Measurements from ENCODE around the gene GALNT11.
"Not testable (repeated sequence)": the region's sequence is repeated elsewhere in the genome, so short reads cannot be mapped to it uniquely, and the experiment has no call there.

The GALNT11 gene

DNA sequence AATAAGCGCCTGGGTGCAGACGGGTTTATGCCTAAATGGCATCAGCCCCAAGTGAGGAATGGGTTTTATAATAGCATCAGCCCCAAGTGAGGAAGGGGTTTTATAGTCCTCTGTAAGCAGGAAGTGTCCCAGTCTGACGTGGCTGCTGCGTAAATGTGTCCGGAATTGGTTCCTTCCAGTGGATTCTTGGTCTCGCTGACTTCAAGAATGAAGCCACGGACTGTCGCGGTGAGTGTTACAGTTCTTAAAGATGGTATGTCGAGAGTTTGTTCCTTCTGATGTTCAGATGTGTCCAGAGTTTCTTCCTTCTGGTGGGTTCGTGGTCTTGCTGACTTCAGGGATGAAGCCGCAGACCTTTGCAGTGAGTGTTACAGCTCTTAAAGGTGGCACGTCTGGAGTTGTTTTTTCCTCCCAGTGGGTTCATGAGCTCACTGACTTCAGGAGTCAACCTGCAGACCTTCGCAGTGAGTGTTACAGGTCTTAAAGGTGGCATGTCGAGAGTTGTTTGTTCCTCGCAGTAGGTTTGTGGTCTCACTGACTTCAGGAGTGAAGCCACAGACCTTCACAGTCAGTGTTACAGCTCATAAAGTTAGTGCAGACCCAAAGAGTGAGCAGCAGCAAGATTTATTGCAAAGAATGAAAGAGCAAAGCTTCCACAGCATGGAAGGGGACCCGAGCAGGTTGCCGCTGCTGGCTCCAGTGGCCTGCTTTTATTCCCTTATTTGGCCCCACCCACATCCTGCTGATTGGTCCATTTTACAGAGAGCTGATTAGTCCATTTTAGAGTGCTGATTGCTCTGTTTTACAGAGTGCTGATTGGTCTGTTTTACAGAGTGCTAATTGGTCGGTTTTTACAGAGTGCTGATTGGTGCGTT, 2.3 kb downstream of the GALNT11 start:
- not testable (repeated sequence) for DNase-seq

- DNase-seq = peak; percentile 15
These were observed 4.6 kb downstream of the GALNT11 start for GRCh38 chr7:152030059-152030458.

DNA sequence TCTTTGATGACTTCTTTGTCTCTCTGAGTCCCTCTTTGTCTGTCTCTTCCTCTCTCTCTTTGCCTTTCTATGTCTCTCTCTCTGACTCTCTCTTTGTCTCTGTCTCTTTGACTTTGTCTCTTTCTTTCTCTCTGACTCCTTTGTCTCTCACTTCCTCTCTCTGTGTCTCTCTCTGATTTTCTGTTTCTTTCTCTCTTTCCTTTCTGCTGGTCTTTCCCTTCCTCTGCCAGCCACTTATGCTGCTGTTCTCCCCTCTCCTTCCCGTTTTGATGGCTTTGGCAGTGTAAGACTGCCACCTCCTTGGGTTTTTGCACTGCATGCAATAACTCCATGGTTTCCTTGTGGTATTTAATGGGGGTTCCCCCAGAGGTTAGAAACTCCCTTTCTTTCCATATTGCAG, 5.2 kb downstream of the GALNT11 start:
- DNase-seq = not testable (repeated sequence)

DNA sequence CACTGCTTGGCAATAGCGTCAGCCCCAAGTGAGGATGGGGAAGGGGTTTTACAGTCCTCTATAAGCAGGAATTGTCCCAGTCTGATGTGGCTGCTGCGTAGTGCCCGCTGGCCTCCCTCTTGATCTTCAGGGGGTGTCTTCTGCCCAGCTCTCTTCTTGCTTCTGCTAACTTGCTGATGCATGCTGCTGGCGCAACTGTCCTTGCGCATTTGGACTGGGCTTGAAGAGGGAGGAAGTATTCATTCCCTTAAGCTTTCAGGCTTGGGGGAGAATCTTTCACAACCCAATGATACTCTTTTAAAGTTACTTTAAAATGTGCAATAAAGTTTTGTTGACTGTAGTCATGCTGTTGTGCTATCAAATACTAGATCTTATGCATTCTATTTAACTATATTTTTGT, 10.3 kb downstream of the GALNT11 start:
- no peak for DNase-seq

DNA sequence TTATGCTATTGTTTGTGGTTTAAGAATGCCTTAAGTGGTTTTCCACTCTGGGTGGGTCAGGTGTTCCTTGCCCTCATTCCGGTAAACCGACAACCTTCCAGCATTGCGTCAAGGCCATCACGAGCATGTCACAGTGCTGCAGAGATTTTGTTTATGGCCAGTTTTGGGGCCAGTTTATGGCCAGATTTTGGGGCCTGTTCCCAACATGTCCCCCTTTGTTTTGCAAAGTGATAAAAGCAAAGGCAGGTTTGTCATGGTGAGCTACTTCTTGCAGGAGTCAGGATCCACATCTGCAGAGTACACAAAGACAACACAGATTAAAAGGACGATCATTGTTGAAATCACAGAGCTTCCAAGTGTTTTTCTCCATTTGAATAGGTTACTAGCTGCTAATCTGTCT, 12.9 kb downstream of the GALNT11 start:
- DNase-seq = not testable (repeated sequence)

GRCh38 chr7:152043086-152043485, 17.6 kb downstream of the GALNT11 start:
- DNase-seq = not testable (repeated sequence)

DNA sequence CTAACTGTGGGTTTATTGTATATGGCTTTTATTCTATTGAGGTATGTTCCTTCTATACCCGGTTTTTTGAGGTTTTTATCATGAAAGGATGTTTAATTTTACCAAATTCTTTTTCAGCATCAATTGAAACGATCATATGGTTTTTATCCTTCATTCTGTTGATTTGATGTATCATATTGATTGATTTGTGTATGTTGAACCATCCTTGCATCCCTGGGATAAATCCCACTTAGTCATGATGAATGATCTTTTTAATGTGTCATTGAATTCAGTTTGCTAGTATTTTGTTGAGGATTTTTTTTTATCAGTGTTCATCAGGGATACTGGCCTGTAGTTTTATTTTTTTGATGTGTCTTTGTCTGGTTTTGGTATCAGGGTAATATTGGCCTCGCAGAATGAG, 19.4 kb downstream of the GALNT11 start:
- DNase-seq = not testable (repeated sequence)

DNA sequence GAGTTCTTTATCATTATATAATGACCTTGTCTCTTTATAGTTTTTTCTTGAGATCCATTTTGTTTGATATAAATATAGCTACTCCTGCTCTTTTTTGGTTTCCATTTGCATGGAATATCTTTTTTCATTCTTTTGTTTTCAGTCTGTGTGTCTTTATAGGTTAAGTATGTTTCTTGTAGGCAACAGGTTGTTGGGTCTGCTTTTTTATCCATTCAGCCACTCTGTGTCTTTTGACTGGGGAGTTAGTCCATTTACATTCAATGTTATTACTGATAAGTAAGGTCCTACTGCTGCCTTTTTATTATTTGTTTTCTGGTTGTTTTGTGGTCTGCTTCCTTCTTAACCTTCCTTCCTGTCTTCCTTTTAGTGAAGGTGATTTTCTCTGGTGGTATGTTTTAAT, 21.1 kb downstream of the GALNT11 start:
- DNase-seq = no peak

DNA sequence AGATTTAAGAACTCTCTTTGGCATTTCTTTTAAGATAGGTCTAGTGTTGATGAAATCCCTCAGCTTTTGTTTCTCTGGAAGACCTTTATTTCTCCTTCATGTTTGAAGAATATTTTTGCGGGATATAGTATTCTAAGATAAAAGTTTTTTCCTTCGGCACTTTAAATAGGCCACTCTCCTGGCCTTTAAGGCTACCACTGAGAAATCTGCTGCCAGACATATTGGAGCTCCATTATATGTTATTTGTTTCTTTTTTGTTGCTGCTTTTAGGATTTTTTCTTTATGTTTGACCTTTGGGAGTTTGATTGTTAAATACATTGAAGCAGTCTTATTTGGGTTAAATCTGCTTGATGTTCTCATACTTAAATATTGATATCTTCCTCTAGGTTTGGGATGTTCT, 22.6 kb downstream of the GALNT11 start:
- DNase-seq = no peak

DNA sequence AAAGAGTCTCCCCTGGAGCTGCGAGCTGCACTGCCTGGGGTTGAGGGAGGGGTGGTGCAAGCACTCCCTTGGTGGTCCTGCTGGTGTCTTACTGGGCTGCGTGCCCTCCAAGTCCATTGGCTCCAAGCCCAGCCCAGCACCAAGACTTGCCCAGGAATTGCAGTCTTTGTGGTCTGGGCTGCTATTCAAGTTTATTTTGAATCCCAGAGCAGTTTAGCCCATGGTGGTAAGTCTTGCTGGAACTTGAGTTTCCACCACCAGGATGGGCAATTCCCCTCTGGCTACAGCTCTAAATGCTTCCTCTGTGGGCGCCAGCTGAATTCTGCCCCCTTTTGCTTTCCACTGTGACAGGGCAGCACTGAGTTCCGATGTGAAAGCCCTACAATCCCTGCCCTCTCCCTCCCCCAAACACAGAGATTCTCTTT, 25.1 kb downstream of the GALNT11 start:
- peak; percentile 66 for DNase-seq

DNA sequence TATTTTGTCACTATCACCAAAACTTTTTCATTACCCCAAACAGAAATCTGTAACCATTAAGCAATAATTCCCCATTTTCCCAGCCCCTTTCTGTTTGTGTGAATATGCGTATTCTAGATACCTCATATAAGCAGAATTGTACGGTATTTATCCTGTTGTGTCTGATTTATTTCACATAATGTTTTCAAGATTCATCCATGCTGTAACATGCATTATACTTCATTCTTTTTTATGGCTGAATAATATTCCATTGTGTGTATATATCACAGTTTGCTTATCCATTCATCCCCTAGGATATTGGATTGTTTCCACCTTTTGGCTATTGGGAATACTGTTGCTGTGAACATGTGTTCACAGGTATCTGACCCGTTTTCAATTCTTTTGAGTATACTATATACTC, 26.5 kb downstream of the GALNT11 start:
- no peak for DNase-seq

GRCh38 chr7:152052771-152053170, 27.3 kb downstream of the GALNT11 start:
- DNase-seq = no peak

- no peak for DNase-seq
These were observed 29.1 kb downstream of the GALNT11 start for GRCh38 chr7:152054367-152055230.

DNA sequence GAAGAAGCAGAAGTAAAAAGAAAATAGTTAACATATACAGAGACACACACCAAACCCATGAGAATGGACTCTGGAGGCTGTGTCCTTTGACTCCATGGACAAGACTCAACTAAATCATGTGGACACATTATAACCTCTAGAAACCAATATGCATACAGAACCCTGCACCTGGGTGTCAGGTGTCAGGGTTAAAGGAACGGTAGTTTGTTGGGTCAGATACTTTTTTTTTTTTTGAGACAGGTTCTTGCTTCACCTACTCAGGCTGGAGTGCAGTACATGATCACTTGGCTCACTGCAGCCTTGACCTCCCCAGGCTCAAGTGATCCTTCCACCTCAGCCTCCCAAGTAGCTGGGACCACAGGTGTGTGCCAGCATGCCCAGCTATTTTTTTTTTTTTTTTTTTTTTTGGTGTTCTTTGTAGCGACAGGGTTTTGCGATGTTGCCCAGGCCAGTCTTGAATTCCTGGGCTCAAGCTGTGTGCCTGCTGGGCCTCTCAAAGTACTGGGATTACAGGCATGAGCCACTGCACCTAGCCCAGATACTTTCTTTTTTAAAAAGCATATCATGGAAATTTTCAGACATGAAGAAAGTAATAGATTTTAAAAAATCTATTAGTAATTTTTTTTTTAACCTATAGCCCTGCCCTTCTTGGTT, 31.3 kb downstream of the GALNT11 start:
- no peak for DNase-seq

GRCh38 chr7:152059311-152059710, 33.8 kb downstream of the GALNT11 start:
- DNase-seq = no peak

- not testable (repeated sequence) for DNase-seq
These were observed 35.6 kb downstream of the GALNT11 start for GRCh38 chr7:152061086-152061485.

DNA sequence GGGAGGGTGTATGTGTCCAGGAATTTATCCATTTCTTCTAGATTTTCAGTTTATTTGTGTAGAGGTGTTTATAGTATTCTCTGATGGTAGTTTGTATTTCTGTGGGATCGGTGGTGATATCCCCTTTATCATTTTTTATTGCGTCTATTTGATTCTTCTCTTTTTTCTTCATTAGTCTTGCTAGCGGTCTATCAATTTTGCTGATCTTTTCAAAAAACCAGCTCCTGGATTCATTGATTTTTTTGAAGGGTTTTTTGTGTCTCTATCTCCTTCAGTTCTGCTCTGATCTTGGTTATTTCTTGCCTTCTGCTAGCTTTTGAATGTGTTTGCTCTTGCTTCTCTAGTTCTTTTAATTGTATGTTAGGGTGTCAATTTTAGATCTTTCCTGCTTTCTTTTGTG, 37.7 kb downstream of the GALNT11 start:
- DNase-seq = not testable (repeated sequence)

GRCh38 chr7:152063821-152064220, 38.3 kb downstream of the GALNT11 start:
- DNase-seq = not testable (repeated sequence)

- not testable (repeated sequence) for DNase-seq
These were observed 40.4 kb downstream of the GALNT11 start for GRCh38 chr7:152065800-152066344.

DNA sequence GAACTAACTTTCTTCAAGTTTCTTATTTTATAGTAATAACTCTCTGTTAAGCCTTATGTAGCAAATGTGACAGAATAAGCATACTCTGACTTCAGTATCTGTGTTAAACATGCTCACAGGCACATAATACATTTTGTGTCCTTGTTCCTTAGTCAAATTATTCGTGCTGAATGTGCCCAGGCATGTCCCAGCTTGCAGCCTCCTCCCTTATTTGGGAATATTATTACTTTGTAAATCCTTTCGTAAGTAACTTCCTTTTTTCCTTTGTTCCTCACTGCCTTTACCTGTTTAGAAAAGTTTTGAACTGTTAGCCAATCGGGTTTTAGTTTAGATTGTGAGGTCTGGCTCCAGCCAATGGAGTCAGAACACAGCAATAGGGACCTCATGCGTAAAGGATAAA, 46.9 kb downstream of the GALNT11 start:
- no peak for DNase-seq

DNA sequence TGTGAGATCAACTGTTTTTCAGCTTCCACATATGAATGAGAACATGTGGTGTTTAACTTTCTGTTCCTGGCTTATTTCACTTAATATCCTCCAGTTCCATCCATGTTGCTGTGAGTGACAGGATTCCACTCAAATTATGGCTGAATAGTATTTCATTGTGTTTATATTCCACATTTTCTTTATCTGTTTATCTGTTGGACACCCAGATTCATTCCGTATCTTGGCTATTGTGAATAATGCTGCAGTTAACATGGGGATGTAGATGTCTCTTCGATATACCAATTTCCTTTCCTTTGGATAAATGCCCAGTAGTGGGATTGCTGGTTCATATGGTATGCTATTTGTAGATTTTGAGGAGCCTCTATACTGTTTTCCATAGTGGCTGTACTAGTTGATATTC, 47.9 kb downstream of the GALNT11 start:
- no peak for DNase-seq

- no peak for DNase-seq
These were observed 49.2 kb downstream of the GALNT11 start for GRCh38 chr7:152074673-152075072.

GRCh38 chr7:152075379-152075778, 49.9 kb downstream of the GALNT11 start:
- not testable (repeated sequence) for DNase-seq

Measured in midbrain (tissue), 1 donor.